Activated naive CD4-positive, alpha-beta T cell treated with anti-CD3 and anti-CD28 coated beads, Interleukin-2, amount 50 U/mL, for 24 hours (primary cell): Measurements from ENCODE around the gene AMH.
A peak's percentile ranks its signal among the peaks of the same experiment; 100 is the strongest.

Experiments used
- H3K27ac Mint-ChIP-seq: one replicate; pipeline ENCODE4 v1.8.0; 2021; ENCODE audit warnings: mild to moderate bottlenecking, mixed read lengths
- H3K27me3 Mint-ChIP-seq: one replicate; pipeline ENCODE4 v1.8.0; 2021; ENCODE audit warnings: mixed read lengths
- H3K36me3 Mint-ChIP-seq: one replicate; pipeline ENCODE4 v1.8.0; 2021; ENCODE audit warnings: mixed read lengths
- H3K4me1 Mint-ChIP-seq: one replicate; pipeline ENCODE4 v1.8.0; 2021; ENCODE audit warnings: mixed read lengths
- H3K4me3 Mint-ChIP-seq: one replicate; pipeline ENCODE4 v1.8.0; 2021; ENCODE audit warnings: mild to moderate bottlenecking, mixed read lengths
- H3K9me3 Mint-ChIP-seq: one replicate; pipeline ENCODE4 v1.8.0; 2021; ENCODE audit warnings: mixed read lengths

Gene AMH

GRCh38 chr19:2289714-2290435 lies 40.8 kb downstream of the AMH start:
- H3K36me3 Mint-ChIP-seq: peaks cover 3% of the 10 kb centered on the region
- H3K27ac Mint-ChIP-seq: peak overlapping the region; percentile 62
- H3K27me3 Mint-ChIP-seq: no peaks in the 10 kb centered on the region
- H3K4me3 Mint-ChIP-seq: peak overlapping the region; percentile 87
- peaks cover 30% of the 10 kb centered on the region for H3K4me1 Mint-ChIP-seq
- H3K9me3 Mint-ChIP-seq: no peaks in the 10 kb centered on the region

- peaks cover 32% of the 10 kb centered on the region for H3K4me1 Mint-ChIP-seq
- no peak overlapping the region for H3K27ac Mint-ChIP-seq
- H3K9me3 Mint-ChIP-seq: no peaks in the 10 kb centered on the region
- H3K27me3 Mint-ChIP-seq: no peaks in the 10 kb centered on the region
- peaks cover 3% of the 10 kb centered on the region for H3K36me3 Mint-ChIP-seq
- H3K4me3 Mint-ChIP-seq: peak overlapping the region; percentile 81
Measured at GRCh38 chr19:2290441-2291184, 41.5 kb downstream of the AMH start.

DNA sequence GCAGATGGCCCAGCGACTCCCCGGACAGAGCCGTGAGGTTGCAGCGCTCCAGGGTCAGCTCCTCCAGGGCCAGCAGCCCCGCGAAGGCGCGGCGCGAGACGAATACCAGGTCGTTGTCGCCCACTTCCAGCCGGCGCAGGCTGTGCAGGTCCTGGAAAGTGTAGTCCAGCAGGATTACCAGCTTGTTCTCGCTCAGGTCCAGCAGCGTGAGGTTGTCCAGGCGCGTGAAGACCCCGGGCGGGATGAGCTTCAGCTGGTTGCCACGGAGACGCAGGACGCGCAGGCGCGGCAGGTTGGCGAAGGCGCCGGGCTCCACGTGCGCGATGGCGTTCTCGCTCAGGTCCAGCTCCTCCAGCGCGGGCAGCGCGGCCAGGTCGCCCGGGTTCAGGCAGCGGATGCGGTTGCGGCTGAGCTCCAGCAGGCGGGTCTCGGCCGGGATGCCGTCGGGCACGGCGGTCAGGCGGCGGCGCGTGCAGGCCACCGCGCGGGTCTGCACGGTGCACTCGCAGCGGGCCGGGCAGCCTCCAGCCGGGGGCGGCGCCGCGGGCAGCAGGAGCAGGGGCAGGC lies 42.1 kb downstream of the AMH start:
- Mint-ChIP-seq H3K27me3 (no peaks in the 10 kb centered on the region), H3K27ac (no peak overlapping the region), H3K36me3 (peaks cover 3% of the 10 kb centered on the region), H3K4me3 (peak overlapping the region; percentile 81), H3K4me1 (peaks cover 32% of the 10 kb centered on the region), H3K9me3 (no peaks in the 10 kb centered on the region)

GRCh38 chr19:2294687-2295335 lies 45.7 kb downstream of the AMH start:
- Mint-ChIP-seq H3K4me3 (no peak overlapping the region), H3K36me3 (peaks cover 3% of the 10 kb centered on the region), H3K27ac (no peak overlapping the region), H3K9me3 (no peaks in the 10 kb centered on the region), H3K27me3 (no peaks in the 10 kb centered on the region), H3K4me1 (peaks cover 15% of the 10 kb centered on the region)

DNA sequence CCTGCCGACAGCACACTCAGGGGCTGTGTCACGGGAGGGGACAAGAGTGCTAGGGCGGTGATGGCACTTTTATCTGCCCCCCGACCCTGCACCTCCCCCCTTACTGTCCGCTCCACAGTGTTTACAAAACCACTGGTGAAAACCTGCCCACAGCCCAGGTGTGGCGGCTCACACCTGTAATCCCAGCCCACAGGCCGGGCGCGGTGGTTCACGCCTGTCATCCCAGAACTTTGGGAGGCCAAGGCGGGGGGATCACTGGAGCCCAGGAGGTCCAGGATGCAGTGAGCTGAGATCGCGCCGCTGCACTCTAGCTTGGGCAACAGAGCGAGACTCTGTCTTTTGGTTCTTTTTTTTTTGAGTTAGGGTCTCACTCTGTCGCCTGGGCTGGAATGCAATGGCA lies 47.0 kb downstream of the AMH start:
- H3K36me3 Mint-ChIP-seq: peaks cover 3% of the 10 kb centered on the region
- no peak overlapping the region for H3K27ac Mint-ChIP-seq
- H3K4me1 Mint-ChIP-seq: peaks cover 13% of the 10 kb centered on the region
- no peaks in the 10 kb centered on the region for H3K27me3 Mint-ChIP-seq
- no peak overlapping the region for H3K4me3 Mint-ChIP-seq
- no peaks in the 10 kb centered on the region for H3K9me3 Mint-ChIP-seq

DNA sequence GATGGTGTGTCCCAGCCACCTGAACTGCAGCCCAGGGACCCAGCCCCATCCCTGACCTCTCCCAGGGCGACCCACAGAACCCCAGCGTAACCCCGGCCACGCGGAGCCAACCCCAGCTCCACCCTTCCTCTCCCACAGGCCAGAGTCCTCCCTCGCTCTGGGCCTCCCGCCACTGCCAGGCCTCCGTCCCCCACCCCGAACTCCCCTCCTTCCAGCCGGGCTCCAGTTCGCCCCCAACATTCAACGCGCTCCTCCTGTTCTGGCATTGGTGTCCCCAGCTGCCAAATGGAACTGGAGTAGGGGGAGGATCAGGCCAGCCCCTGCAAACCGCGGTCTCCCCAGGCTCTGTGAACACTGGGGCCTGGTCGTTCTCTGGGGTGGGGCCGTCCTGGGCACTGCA lies 51.4 kb downstream of the AMH start:
- Mint-ChIP-seq H3K27ac (no peak overlapping the region), H3K4me1 (peaks cover 6% of the 10 kb centered on the region), H3K27me3 (peaks cover 3% of the 10 kb centered on the region), H3K9me3 (no peaks in the 10 kb centered on the region), H3K36me3 (peaks cover 1% of the 10 kb centered on the region), H3K4me3 (no peak overlapping the region)
